Measurements from ENCODE around the gene MITF. TPM values are rescaled to one million over a fixed set of nuclear protein-coding genes. Genes with fewer than 3 reads are reported as not detected.
A peak's percentile ranks its signal among the peaks of the same experiment; 100 is the strongest.

MITF gene
- polyA plus RNA-seq, 1 experiment = 30.9 TPM

DNA sequence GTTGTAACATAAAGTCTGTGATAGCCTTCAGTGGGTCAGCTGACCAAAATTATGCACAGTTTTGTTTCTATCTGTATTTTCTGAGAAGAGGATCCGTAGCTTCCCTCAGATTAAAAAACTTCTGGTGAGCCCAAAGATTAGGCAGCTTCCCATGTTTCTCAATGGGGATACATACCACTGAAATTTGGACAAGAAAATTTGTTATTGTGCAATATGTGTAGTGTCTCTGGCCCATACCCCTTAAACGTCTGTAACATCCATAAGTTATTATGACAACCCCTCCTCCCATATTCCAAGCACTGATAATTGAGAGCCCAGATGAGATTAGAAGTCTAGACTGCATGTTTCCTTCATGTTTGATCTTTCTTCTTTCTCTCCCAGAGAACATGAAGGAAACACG is 1.9 kb upstream of the MITF start:
- H3K27me3 ChIP-seq (ENCODE audit: control insufficient read depth, insufficient read depth, low read length) = peaks cover 4% of the 10 kb centered on the region; the same call in 1 of the 2 replicates
- H3K4me3 ChIP-seq (ENCODE audit: low read depth, low read length) = no peak overlapping the region
- ChIA-PET POLR2A (no interaction called here), CTCF (interaction anchor here (2.1 kb wide), 1 partner anchor 10 kb away, joined by 4 read pairs; no protein-coding TSS in a partner anchor)
- TF ChIP-seq CTCF (IDR thresholded peaks at IDR 0.05; ENCODE audit: insufficient read depth, low read depth, low read length) = no peak
- H3K36me3 ChIP-seq (ENCODE audit: control insufficient read depth, insufficient read depth, low read length) = no peaks in the 10 kb centered on the region
- DNase-seq (ENCODE audit: low read depth) = no peak

GRCh38 chr3:69738315-69738714 is 949 bp upstream of the MITF start:
- CTCF ChIA-PET = interaction anchor here (1.3 to 2.3 kb wide), 5 partner anchors 11 to 618 kb away, joined by 4 to 12 read pairs (median 5); no protein-coding TSS in a partner anchor

DNA sequence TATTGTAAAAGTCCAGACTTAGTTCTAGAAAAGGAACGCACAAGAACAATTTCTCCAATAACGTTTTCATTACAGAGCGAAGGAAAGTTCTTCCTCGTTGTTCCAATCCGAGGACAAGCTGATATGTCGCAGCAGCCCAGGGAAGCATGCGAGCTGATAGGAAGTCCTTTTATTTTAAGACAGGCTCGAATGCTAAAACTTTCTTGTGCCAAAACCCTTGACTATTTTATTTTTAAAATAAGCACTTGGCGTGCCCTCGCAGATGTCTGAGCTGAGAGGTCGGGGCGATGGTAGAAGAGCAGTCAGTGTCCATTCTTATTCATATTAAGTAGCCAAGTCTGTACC is 433 bp upstream of the MITF start:
- Histone ChIP-seq H3K36me3 (ENCODE audit: control insufficient read depth, insufficient read depth, low read length) (no peaks in the 10 kb centered on the region), H3K4me3 (ENCODE audit: low read depth, low read length) (peak overlapping the region; percentile 93), H3K27me3 (ENCODE audit: control insufficient read depth, insufficient read depth, low read length) (peaks cover 2% of the 10 kb centered on the region; the same call in 1 of the 2 replicates)
- TF ChIP-seq CTCF (IDR thresholded peaks at IDR 0.05; ENCODE audit: insufficient read depth, low read depth, low read length) = no peak
- no peak for DNase-seq (ENCODE audit: low read depth)
- ChIA-PET CTCF (interaction anchor here (0.7 to 2.3 kb wide), 12 partner anchors 9 to 618 kb away, joined by 3 to 12 read pairs (median 4); no protein-coding TSS in a partner anchor), POLR2A (no interaction called here)

More at GRCh38 chr3:69738315-69738714, 949 bp upstream of the MITF start:
- H3K36me3 ChIP-seq (ENCODE audit: control insufficient read depth, insufficient read depth, low read length) = no peaks in the 10 kb centered on the region
- peaks cover 2% of the 10 kb centered on the region; the same call in 1 of the 2 replicates for H3K27me3 ChIP-seq (ENCODE audit: control insufficient read depth, insufficient read depth, low read length)
- H3K4me3 ChIP-seq (ENCODE audit: low read depth, low read length) = peak overlapping the region; percentile 93
- POLR2A ChIA-PET = no interaction called here
- no peak for TF ChIP-seq CTCF (IDR thresholded peaks at IDR 0.05; ENCODE audit: insufficient read depth, low read depth, low read length)
- no peak for DNase-seq (ENCODE audit: low read depth)

- no peak for DNase-seq (ENCODE audit: low read depth)
- peak overlapping the region; percentile 93 for H3K4me3 ChIP-seq (ENCODE audit: low read depth, low read length)
- CTCF ChIA-PET = interaction anchor here (1.0 to 2.3 kb wide), 5 partner anchors 9 to 620 kb away, joined by 3 to 12 read pairs (median 3); no protein-coding TSS in a partner anchor
- POLR2A ChIA-PET = no interaction called here
- H3K27me3 ChIP-seq (ENCODE audit: control insufficient read depth, insufficient read depth, low read length) = no peaks in the 10 kb centered on the region
- no peak for TF ChIP-seq CTCF (IDR thresholded peaks at IDR 0.05; ENCODE audit: insufficient read depth, low read depth, low read length)
- no peaks in the 10 kb centered on the region for H3K36me3 ChIP-seq (ENCODE audit: control insufficient read depth, insufficient read depth, low read length)
Observed at GRCh38 chr3:69740103-69741021, 1.1 kb downstream of the MITF start.

GRCh38 chr3:69741032-69741767 is 1.9 kb downstream of the MITF start:
- H3K27me3 ChIP-seq (ENCODE audit: control insufficient read depth, insufficient read depth, low read length) = no peaks in the 10 kb centered on the region
- CTCF ChIA-PET = interaction anchor here (1.0 kb wide), 1 partner anchor 14 kb away, joined by 3 read pairs; no protein-coding TSS in a partner anchor

More at GRCh38 chr3:69741032-69741767, 1.9 kb downstream of the MITF start:
- POLR2A ChIA-PET = no interaction called here
- DNase-seq (ENCODE audit: low read depth) = no peak
- Histone ChIP-seq H3K4me3 (ENCODE audit: low read depth, low read length) (peak overlapping the region; percentile 93), H3K36me3 (ENCODE audit: control insufficient read depth, insufficient read depth, low read length) (no peaks in the 10 kb centered on the region)
- TF ChIP-seq CTCF (IDR thresholded peaks at IDR 0.05; ENCODE audit: insufficient read depth, low read depth, low read length) = no peak
